HepG2 (cell line): Measurements from ENCODE around the gene CPNE5. TPM values are rescaled to one million over a fixed set of nuclear protein-coding genes. Genes with fewer than 3 reads are reported as not detected.

ENCODE experiments used
- BHLHE40 ChIP-seq: IDR thresholded peaks from 2 replicates; pipeline ENCODE4 v1.6.1; 2011; ENCODE audit warnings: low read length, improper control_type of control experiment
- CREM ChIP-seq, 2 experiments: sonication (generic) in 1 of 2; formaldehyde crosslinking in 1 of 2; IDR thresholded peaks; 2 replicates each; pipeline versions ENCODE4 v1.4.0 to v1.6.1; 2016 to 2020; ENCODE audit warnings: antibody characterized with exemption in 1 of 2, mild to moderate bottlenecking in 1 of 2, missing genetic modification reagents in 1 of 2
- DNMT3B ChIP-seq: conservative IDR thresholded peaks from 2 replicates; pipeline ENCODE4 v1.6.1; 2016; ENCODE audit warnings: missing biosample characterization, control low read depth
- ELF3 ChIP-seq: IDR thresholded peaks from 2 replicates; pipeline ENCODE4 v1.6.1; 2016; ENCODE audit warnings: missing genetic modification reagents, missing compliant biosample characterization
- HDAC1 ChIP-seq: sonication (generic); formaldehyde crosslinking; IDR thresholded peaks from 2 replicates; pipeline ENCODE4 v1.5.1; 2020; ENCODE audit warnings: mild to moderate bottlenecking, missing genetic modification reagents
- KAT2B ChIP-seq: fragments of 150-350 bp; IDR thresholded peaks from 2 replicates; pipeline ENCODE4 v1.6.1; 2014; ENCODE audit warnings: low read depth, low read length, borderline replicate concordance
- KLF12 ChIP-seq: sonication (generic); formaldehyde crosslinking; IDR thresholded peaks from 2 replicates; pipeline ENCODE4 v1.4.0; 2020; ENCODE audit warnings: missing genetic modification reagents, borderline replicate concordance
- NRL ChIP-seq: sonication (generic); formaldehyde crosslinking; IDR thresholded peaks from 2 replicates; pipeline ENCODE4 v1.5.0; 2020; ENCODE audit warnings: missing genetic modification reagents, mild to moderate bottlenecking, moderate library complexity, borderline replicate concordance
- PATZ1 ChIP-seq: sonication (generic); formaldehyde crosslinking; IDR thresholded peaks from 2 replicates; pipeline ENCODE4 v1.4.0; 2020; ENCODE audit warnings: missing genetic modification reagents
- POGZ ChIP-seq: sonication (generic); formaldehyde crosslinking; IDR thresholded peaks from 2 replicates; pipeline ENCODE4 v1.4.0; 2020; ENCODE audit warnings: mild to moderate bottlenecking, missing genetic modification reagents
- REXO4 ChIP-seq: sonication (generic); formaldehyde crosslinking; IDR thresholded peaks from 2 replicates; pipeline ENCODE4 v1.8.0; 2022; ENCODE audit warnings: missing genetic modification reagents, mild to moderate bottlenecking, borderline replicate concordance
- TFAP4 ChIP-seq: sonication (generic); IDR thresholded peaks from 2 replicates; pipeline ENCODE4 v1.6.1; 2016; ENCODE audit warnings: low read depth, borderline replicate concordance
- ZNF180 ChIP-seq: sonication (generic); formaldehyde crosslinking; IDR thresholded peaks from 2 replicates; pipeline ENCODE4 v1.4.0; 2020; ENCODE audit warnings: low read depth, missing genetic modification reagents, borderline replicate concordance
- ZNF296 ChIP-seq: sonication (generic); formaldehyde crosslinking; conservative IDR thresholded peaks from 2 replicates; pipeline ENCODE4 v1.5.0; 2020; ENCODE audit warnings: mild to moderate bottlenecking, missing genetic modification reagents
- ZNF30 ChIP-seq: sonication (generic); formaldehyde crosslinking; IDR thresholded peaks from 2 replicates; pipeline ENCODE4 v1.5.0; 2020; ENCODE audit warnings: mild to moderate bottlenecking, missing genetic modification reagents
- ZNF317 ChIP-seq: sonication (generic); formaldehyde crosslinking; IDR thresholded peaks from 2 replicates; pipeline ENCODE4 v1.5.0; 2020; ENCODE audit warnings: mild to moderate bottlenecking, missing genetic modification reagents
- ZNF430 ChIP-seq: sonication (generic); formaldehyde crosslinking; IDR thresholded peaks from 2 replicates; pipeline ENCODE4 v1.9.0; 2021; ENCODE audit warnings: mild to moderate bottlenecking, missing genetic modification reagents
- ZNF7 ChIP-seq: IDR thresholded peaks from 2 replicates; pipeline ENCODE4 v1.6.1; 2016; ENCODE audit warnings: missing biosample characterization, missing genetic modification reagents
- ZNF737 ChIP-seq: sonication (generic); formaldehyde crosslinking; IDR thresholded peaks from 2 replicates; pipeline ENCODE4 v1.5.0; 2020; ENCODE audit warnings: missing genetic modification reagents, mild to moderate bottlenecking, borderline replicate concordance
- ZNF766 ChIP-seq: sonication (generic); formaldehyde crosslinking; IDR thresholded peaks from 2 replicates; pipeline ENCODE4 v1.5.0; 2020; ENCODE audit warnings: missing genetic modification reagents, borderline replicate concordance
- ZUFSP ChIP-seq: sonication (generic); formaldehyde crosslinking; IDR thresholded peaks from 2 replicates; pipeline ENCODE4 v1.9.0; 2021; ENCODE audit warnings: missing genetic modification reagents, mild to moderate bottlenecking, borderline replicate concordance
- polyA plus RNA-seq, 8 experiments: library from polyadenylated mRNA; depleted of rRNA in 3 of 8; stranded (reverse) in 7 of 8; unstranded in 1 of 8; fragments of >200 nt; fragmentation: Illumina TruSeq in 4 of 8; extraction: Trizol in 4 of 8; gene quantifications; 2 replicates each; pipeline versions ENCODE4 v1.2.1 to v1.2.3, GENCODE V29; 2011 to 2016; ENCODE audit warnings: low read depth in 4 of 8, missing spikeins in 1 of 8, mixed read lengths in 1 of 8; ENCODE audit not compliant: insufficient read depth in 1 of 8
- total RNA-seq, 5 experiments: library from RNA; depleted of rRNA; stranded (reverse); fragments of >200 nt; fragmentation: Illumina TruSeq; extraction: Trizol; gene quantifications; 2 replicates each; pipeline ENCODE4 v1.2.3, GENCODE V29; 2016; ENCODE audit warnings: low read depth in 1 of 5
- TF ChIP-seq, protein P1 (sequence below): sonication (generic); formaldehyde crosslinking; IDR thresholded peaks from 2 replicates; pipeline ENCODE4 v1.4.0; 2020; ENCODE audit warnings: missing genetic modification reagents, mild to moderate bottlenecking, borderline replicate concordance

The CPNE5 gene
- total and polyA plus RNA-seq, 2 of the 13 experiments (the other 11 are each of a cell fraction or from before 2014, with no cell fraction given): 0.16 TPM; not detected in 1

DNA sequence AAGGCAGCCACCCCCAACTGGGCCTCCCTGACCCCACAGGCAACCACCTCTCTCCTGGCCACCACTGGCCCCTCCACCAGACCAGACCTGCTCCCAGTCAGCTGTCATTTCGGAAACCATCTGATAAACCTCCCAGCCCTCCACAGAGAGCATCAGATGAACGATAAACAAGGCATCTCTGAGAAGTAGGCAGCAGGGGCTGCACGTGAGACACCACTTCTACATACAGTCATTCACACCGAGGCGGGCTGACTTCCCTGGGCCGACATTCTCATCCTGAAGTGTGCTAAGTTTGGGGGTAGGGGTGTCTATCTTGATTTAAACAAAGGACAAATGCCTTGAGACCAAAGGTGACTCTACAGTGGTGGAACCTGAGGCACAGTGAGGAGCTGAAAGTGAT is 13.8 kb downstream of the CPNE5 start (continued):
- TF ChIP-seq PATZ1 (CRISPR knock-in tag) (no peak), POGZ (CRISPR knock-in tag) (no peak), ZNF180 (CRISPR knock-in tag) (no peak), ZNF30 (CRISPR knock-in tag) (no peak), DNMT3B (CRISPR knock-in tag) (no peak), ELF3 (CRISPR knock-in tag) (no peak), CREM (IDR thresholded peaks at IDR 0.05) (no peak), CREM (CRISPR knock-in tag; IDR thresholded peaks at IDR 0.05) (no peak), ZNF737 (CRISPR knock-in tag) (0 out of 2 replicates have a peak, but pooled peaks have one; percentile 51), ZNF430 (CRISPR knock-in tag) (0 out of 2 replicates have a peak, but pooled peaks have one; percentile 24), KAT2B (no peak), BHLHE40 (peak; percentile 75), KLF12 (CRISPR knock-in tag) (no peak), ZNF296 (0 out of 2 replicates have a peak, but pooled peaks have one; percentile 46), ZNF766 (no peak), HDAC1 (CRISPR knock-in tag) (0 out of 2 replicates have a peak, but pooled peaks have one; percentile 31), ZNF7 (CRISPR knock-in tag) (no peak), TFAP4 (peak; percentile 42; the same call in 1 of the 2 replicates), NRL (CRISPR knock-in tag) (no peak), ZNF317 (CRISPR knock-in tag) (no peak), REXO4 (CRISPR knock-in tag) (no peak), ZUFSP (CRISPR knock-in tag) (no peak)
- TF ChIP-seq, protein P1, sequence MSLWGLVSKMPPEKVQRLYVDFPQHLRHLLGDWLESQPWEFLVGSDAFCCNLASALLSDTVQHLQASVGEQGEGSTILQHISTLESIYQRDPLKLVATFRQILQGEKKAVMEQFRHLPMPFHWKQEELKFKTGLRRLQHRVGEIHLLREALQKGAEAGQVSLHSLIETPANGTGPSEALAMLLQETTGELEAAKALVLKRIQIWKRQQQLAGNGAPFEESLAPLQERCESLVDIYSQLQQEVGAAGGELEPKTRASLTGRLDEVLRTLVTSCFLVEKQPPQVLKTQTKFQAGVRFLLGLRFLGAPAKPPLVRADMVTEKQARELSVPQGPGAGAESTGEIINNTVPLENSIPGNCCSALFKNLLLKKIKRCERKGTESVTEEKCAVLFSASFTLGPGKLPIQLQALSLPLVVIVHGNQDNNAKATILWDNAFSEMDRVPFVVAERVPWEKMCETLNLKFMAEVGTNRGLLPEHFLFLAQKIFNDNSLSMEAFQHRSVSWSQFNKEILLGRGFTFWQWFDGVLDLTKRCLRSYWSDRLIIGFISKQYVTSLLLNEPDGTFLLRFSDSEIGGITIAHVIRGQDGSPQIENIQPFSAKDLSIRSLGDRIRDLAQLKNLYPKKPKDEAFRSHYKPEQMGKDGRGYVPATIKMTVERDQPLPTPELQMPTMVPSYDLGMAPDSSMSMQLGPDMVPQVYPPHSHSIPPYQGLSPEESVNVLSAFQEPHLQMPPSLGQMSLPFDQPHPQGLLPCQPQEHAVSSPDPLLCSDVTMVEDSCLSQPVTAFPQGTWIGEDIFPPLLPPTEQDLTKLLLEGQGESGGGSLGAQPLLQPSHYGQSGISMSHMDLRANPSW (CRISPR knock-in tag): no peak
